GM19025 (cell line): Measurements from ENCODE around the gene NABP1.

Source experiments
- ATAC-seq: cut with Tn5 transposase; IDR thresholded peaks from one replicate; pipeline ENCODE4 v1.9.1; 2021; ENCODE audit warnings: mild to moderate bottlenecking, low read depth, moderate library complexity; ENCODE audit not compliant: unreplicated experiment

Gene NABP1

DNA sequence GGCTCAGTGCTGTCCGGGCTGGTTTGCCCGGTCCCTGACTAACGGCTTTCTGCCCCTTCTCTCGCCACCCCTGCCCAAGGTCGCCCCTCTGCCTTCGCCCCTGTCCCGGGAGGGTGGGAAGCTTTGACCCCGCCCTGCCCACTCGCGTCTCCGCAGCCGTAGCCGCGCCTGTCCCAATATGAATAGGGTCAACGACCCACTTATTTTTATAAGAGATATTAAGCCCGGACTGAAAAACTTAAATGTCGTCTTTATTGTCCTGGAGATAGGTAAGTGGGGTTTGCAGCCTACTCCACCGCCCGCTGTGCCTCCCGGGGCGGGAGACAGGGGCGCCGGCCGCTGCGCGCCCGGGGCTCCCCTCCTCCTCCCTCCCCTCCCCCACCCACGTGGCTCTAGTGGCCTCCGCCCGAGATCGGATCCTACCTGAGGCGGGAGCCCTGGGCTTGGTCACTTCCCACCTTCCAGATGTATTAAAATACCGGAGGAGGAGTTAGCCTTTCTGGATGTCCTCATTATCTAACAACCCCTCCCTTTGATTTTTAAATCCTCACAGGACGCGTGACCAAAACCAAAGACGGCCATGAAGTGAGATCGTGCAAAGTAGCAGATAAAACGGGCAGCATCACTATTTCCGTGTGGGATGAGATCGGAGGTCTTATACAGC lies 633 bp downstream of the NABP1 start:
- no peak for ATAC-seq

- peak; percentile 19 for ATAC-seq
These were observed 2.1 kb downstream of the NABP1 start for GRCh38 chr2:191679818-191680600.

- no peak for ATAC-seq
These were observed 2.7 kb downstream of the NABP1 start for GRCh38 chr2:191680639-191681038.

DNA sequence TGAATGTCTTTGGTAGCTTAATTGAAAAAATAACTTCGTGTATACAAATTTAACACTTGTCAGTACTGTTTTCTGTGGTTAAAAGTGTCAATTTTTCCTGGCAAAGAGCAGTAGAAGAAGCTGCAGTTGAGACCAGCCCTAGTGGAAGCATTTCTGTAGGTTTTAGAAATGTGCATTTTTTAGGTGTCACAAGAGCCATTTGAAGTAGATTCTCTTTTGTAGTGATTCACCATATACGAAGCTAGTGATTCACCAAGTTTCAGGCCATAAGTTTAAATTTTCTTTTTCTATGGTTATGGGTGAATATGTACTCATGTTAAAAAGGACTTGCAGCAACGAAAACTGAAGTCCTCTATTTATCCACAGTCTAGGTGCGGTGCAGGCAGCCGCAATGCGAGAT lies 4.2 kb downstream of the NABP1 start:
- no peak for ATAC-seq

DNA sequence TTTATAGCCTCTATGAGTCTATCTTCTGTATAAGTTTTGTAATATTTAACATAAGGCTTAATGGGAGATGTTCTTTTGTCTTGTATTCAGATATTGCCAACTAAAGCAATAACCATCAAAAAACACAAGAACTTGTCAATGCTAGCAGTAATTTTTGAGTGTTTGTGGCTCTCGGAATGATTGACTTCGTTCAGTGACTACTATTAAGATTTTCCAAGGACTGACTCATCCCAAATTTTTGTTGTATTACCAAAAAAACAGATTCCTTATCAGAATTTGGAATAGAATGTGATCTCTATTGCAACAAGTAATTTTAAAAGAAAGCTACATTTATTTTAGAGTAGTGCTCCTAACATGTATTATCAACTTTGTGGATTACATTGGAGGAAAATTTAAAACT lies 8.1 kb downstream of the NABP1 start:
- ATAC-seq: no peak

- ATAC-seq: no peak
These were observed 8.8 kb downstream of the NABP1 start for GRCh38 chr2:191686729-191687128.

GRCh38 chr2:191687867-191688266 lies 9.9 kb downstream of the NABP1 start:
- ATAC-seq: no peak

DNA sequence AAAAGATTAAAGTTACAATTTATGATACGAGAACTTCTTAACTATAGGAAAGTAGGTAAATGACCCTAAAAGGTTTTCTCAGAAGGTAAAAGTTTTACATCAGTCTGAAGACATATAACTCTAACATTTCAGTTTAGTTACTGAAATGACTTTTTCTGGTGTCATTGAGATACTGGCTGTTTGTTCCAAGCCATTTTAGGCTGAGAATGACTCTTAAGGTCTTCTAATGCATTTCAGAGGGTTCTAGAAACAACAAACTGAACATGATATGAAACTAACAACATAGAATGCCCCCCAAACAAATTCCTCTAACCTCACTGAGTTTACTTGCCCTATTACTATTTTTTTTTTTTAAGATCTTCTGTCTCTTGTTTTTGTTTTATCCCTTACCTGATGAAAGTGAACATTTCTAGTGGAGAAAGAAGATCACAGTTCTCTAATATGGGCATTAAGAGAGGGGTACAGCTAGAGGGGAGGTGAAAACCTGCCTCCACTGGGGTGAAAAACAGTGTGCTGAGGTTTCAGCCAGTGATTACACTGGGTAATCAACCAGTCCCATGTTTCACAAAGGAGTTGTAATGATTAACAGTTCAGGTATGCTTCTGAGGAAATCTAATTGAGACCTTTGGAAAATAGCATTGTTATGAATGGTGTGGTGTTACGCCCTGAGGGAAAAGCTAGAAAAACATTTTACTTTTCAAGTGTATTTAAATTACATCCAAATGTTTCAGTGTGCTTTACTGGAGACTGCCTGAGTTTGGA lies 11.2 kb downstream of the NABP1 start:
- ATAC-seq: no peak

DNA sequence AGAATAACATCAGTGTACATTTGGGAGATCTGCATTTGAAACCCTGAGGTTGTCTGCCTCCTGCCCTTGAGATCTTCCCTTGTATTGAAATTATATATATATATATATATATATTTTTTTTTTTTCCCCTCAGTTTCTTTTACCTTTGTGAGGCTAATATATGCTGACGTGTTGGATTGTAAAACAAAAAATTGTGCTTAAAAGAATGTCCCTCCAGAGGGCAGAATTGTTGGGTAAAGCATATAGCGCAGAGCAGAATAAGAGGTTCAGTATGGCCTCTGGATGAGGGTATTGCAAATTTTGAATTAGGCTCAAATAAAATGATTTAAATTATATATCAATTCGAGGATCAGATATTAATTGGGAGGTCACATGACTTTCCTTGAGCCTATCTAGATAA lies 12.4 kb downstream of the NABP1 start:
- ATAC-seq: no peak

DNA sequence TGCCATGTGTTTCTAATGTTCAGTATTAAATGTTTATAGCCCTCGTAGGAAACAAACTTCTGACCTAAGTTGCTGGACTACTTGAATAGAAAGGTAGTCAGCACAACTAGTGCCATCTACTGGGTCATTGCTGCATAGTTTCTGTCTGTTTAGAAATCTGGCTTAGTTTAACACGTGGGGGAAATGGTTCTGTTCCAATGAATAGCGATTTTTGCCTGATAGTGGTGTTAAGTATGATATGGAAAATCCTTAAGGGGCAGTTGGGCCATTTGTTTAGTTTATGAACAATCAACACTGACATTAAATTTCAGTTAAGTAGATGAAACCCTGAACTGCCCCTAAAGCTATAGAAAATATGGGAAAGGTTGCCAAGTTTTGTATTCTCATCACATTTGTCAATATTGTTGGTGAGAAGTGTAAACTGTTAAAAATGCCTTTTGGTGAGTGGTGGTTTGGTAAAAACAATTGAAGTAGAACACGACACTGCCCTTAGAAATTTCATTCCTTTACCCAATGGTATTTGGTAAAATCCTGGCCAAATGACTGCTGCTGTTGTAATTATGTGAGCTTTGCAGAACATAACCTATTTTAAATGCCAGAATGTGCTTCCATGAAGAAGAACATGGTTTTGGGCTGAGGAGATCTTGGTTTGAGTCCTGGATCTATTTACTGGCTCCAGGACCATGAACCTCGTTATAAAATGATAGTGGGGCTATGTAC lies 13.2 kb downstream of the NABP1 start:
- ATAC-seq: peak; percentile 46

GRCh38 chr2:191691898-191692297 lies 14.0 kb downstream of the NABP1 start:
- ATAC-seq: no peak

GRCh38 chr2:191692502-191693115 lies 14.7 kb downstream of the NABP1 start:
- ATAC-seq: no peak

DNA sequence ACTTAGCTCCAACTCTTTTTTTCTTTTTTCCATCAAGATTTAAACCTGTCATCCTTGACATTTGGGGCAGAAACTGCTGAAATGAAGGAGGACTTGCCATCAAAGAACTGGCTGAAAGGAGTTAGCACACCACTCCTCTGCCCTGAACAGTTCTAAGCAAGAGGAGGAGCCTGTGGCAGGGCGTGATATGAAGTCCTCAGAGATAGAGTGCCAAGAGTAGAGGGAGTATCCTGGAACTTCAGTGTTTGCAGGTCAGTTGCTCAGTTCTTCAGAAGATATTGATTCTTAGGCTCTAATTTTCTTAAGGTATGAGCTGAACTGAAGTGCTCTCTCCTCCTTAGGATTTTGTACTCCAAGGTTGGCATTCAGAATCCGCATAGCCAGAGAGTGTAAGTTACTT lies 15.2 kb downstream of the NABP1 start:
- no peak for ATAC-seq

GRCh38 chr2:191693778-191694177 lies 15.8 kb downstream of the NABP1 start:
- ATAC-seq: no peak

DNA sequence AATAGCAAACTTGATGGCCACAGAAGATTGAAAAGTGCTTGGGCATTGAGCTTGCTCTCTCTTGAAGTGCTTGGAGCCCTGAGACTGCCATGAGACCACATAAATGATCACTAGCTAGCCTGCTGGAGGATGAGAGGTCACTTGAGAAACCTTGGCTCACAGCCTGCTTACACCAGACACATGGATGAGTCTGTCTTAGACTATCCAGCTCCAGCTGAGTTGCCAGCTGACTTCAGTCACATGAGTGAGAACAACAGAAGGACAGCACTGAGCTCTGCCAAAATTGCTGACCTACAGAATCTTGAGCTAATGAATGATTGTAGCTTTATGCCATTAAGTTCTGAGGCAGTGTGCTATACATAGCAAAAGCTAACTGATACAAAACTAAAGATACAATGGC lies 18.1 kb downstream of the NABP1 start:
- ATAC-seq: no peak

DNA sequence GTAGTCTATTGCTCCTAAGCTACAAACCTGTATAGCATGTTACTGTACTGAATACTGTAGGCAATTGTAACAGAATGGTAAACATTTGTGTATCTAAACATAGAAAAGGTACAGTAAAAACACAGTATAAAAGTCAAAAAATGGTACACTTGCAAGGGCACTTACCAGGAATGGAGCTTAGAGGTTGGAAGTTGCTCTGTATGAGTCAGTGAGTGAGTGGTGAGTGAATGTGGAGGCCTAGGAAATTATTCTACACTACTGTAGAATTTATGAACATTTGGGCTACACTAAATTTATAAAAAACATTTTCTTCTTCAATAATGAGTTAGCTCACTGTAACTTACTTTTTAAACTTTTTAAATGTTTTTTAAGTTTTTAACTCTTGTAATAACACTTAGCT lies 19.0 kb downstream of the NABP1 start:
- ATAC-seq: no peak

DNA sequence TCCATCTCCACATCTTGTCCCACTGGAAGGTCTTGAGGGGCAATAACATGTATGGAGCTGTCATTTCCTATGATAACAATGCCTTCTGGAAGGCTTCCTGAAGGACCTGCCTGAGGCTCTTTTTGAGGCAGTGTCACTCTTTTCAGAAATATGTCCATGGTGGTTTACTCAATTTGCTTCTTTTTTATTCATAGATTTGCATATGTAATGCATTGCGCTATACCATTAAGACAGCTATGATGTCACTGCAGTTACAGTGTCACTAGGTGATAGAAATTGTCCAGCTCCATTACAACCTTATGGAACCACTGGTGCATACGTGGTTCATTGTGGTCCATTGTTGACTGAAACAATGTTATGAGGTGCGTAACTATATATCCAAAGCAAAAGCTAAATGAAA lies 19.9 kb downstream of the NABP1 start:
- ATAC-seq: no peak

DNA sequence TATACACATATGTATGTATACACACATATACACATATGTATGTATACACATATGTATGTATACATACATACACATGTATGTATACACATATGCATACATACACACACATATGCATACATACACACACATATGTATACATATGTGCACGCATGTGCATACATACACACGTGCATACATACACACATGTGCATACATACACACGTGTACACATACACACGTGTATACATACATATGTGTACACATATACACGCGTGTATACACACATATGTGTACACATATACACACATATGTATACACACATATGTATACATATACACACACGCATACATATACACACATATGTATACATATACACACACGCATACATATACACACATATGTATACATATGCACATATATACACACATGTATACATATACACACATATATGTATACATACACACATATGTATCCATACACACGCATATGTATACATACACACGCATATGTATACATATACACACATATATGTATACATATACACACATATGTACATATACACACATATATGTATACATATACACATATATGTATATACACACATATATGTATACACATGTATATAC lies 21.5 kb downstream of the NABP1 start:
- ATAC-seq: no peak

GRCh38 chr2:191701029-191701428 lies 23.1 kb downstream of the NABP1 start:
- no peak for ATAC-seq

DNA sequence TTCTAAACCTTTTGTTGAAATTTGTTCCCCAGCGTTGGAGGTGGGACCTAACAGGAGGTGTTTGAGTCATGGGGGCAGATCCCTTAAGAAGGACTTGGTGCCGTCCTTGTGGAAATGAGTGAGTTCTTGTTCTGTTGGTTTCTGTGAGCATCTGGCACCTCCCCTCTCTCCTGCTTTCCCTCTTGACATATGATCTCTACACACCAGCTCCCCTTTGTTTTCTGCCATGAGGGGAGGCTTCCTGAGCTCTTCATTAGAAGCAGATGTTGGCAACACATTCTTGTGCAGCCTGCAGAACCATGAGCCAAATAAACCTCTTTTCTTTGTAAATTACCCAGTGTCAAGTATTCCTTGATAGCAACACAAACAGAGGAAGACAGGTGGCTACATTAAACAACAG lies 23.8 kb downstream of the NABP1 start:
- ATAC-seq: no peak
